ENCODE measurements around the gene MAMDC4. TPM values are rescaled to one million over a fixed set of nuclear protein-coding genes. Genes with fewer than 3 reads are reported as not detected.
A peak's percentile ranks its signal among the peaks of the same experiment; 100 is the strongest.
"Not testable (repeated sequence)": the region's sequence is repeated elsewhere in the genome, so short reads cannot be mapped to it uniquely, and the experiment has no call there.

The MAMDC4 gene
- total RNA-seq, 1 experiment from 2014 or later = 17.3 TPM

GRCh38 chr9:136841646-136842379 lies 10.3 kb upstream of the MAMDC4 start:
- peaks cover 29 to 39% of the 10 kb centered on the region in 2 experiments for H3K4me1 ChIP-seq (ENCODE audit: control insufficient read depth in 1 of 2, insufficient read depth in 2 of 2, low read length in 2 of 2)
- RAD21 ChIA-PET (ENCODE audit: low non-redundant PET in 1 of 2, low total read pairs in 2 of 2, uncharacterized antibody in 2 of 2, unreplicated experiment in 2 of 2); H4K20me1 ChIP-seq (ENCODE audit: insufficient read depth); H3K27me3 ChIP-seq (ENCODE audit: insufficient read depth, low read length); H3K36me3 ChIP-seq (ENCODE audit: control insufficient read depth in 1 of 2, insufficient read depth in 2 of 2, low read length in 2 of 2); H3K9me3 ChIP-seq (ENCODE audit: control insufficient read depth in 1 of 2, insufficient read depth in 1 of 2, low read depth in 1 of 2, low read length in 2 of 2); DNase-seq (ENCODE audit: low read depth, low spot score); BruUV-seq (replicated peaks); H2AFZ ChIP-seq (ENCODE audit: low read depth, low read length, poor library complexity, severe bottlenecking); H3K9me2 ChIP-seq (ENCODE audit: insufficient read depth); H3K9ac ChIP-seq (ENCODE audit: low read length); H3K79me2 ChIP-seq (ENCODE audit: insufficient read depth, low read length): not testable (repeated sequence)
- POLR2A ChIA-PET = interaction anchor here (0.9 kb wide), 1 partner anchor 56 kb away, joined by 5 read pairs; no protein-coding TSS in a partner anchor
- ATAC-seq = peak; percentile 23
- CTCF ChIA-PET = interaction anchor here (0.7 to 1.7 kb wide), 19 partner anchors 11 to 245 kb away, joined by 3 to 12 read pairs (median 3); partner anchors contain the start of genes FUT7, MAN1B1, NPDC1 and PAXX
- peak overlapping the region; percentile 70 for H3K27ac ChIP-seq (ENCODE audit: low read depth, low read length)
- H3K4me2 ChIP-seq (ENCODE audit: low read length) = peak overlapping the region; percentile 85
- intact Hi-C loops (cut with micrococcal nuclease) = loop anchor here (5.0 to 10.0 kb wide), 2 partner anchors 103 to 195 kb away; partner anchors contain the start of genes C8G and FBXW5
- peak overlapping the region in 1 of 2 experiments; percentile 57; a peak in 3 of 4 replicates for H3K4me3 ChIP-seq (replicated peaks in 1 of 2; ENCODE audit: low read depth in 1 of 2, low read length in 2 of 2)

- DNase-seq (ENCODE audit: low read depth, low spot score); H3K27me3 ChIP-seq (ENCODE audit: insufficient read depth, low read length); H4K20me1 ChIP-seq (ENCODE audit: insufficient read depth); BruUV-seq (replicated peaks); H3K79me2 ChIP-seq (ENCODE audit: insufficient read depth, low read length); H2AFZ ChIP-seq (ENCODE audit: low read depth, low read length, poor library complexity, severe bottlenecking); H3K36me3 ChIP-seq (ENCODE audit: control insufficient read depth in 1 of 2, insufficient read depth in 2 of 2, low read length in 2 of 2); H3K9me2 ChIP-seq (ENCODE audit: insufficient read depth); RAD21 ChIA-PET (ENCODE audit: low non-redundant PET in 1 of 2, low total read pairs in 2 of 2, uncharacterized antibody in 2 of 2, unreplicated experiment in 2 of 2); H3K9me3 ChIP-seq (ENCODE audit: control insufficient read depth in 1 of 2, insufficient read depth in 1 of 2, low read depth in 1 of 2, low read length in 2 of 2): not testable (repeated sequence)
- peak; percentile 63 for TF ChIP-seq TCF7L2 (IDR thresholded peaks at IDR 0.05; ENCODE audit: borderline replicate concordance, extremely low read depth, insufficient read depth, insufficient read length)
- TF ChIP-seq CTCF (IDR thresholded peaks at IDR 0.05 in 2 of 3, conservative IDR thresholded peaks at IDR 0.05 in 1 of 3; ENCODE audit: borderline replicate concordance in 1 of 3, insufficient read depth in 1 of 3, low read depth in 2 of 3, low read length in 2 of 3) = peak in 2 of 3 experiments; percentile 75 to 91; a peak in 4 of 6 replicates
- peak; percentile 9; the same call in 1 of the 2 replicates for TF ChIP-seq ZFX (IDR thresholded peaks at IDR 0.05)
- H3K4me2 ChIP-seq (ENCODE audit: low read length) = peak within 1 kb of the TSS; percentile 85
- ATAC-seq = peak; percentile 77
- intact Hi-C loops (cut with micrococcal nuclease) = loop anchor here (5.0 to 10.0 kb wide), 2 partner anchors 102 to 195 kb away; partner anchors contain the start of genes C8G and FBXW5
- H3K4me3 ChIP-seq (replicated peaks in 1 of 2; ENCODE audit: low read depth in 1 of 2, low read length in 2 of 2) = peak within 1 kb of the TSS; percentile 42 to 57
- ChIA-PET POLR2A (interaction anchor here (0.6 to 0.9 kb wide), 2 partner anchors 19 to 55 kb away, joined by 3 to 5 read pairs; no protein-coding TSS in a partner anchor), CTCF (interaction anchor here (0.7 to 1.7 kb wide), 21 partner anchors 11 to 244 kb away, joined by 3 to 12 read pairs (median 3); partner anchors contain the start of genes FUT7, MAN1B1, NPDC1 and PAXX)
- H3K27ac ChIP-seq (ENCODE audit: low read depth, low read length) = peak within 1 kb of the TSS; percentile 70
- peak within 1 kb of the TSS; percentile 45 for H3K9ac ChIP-seq (ENCODE audit: low read length)
- H3K4me1 ChIP-seq (ENCODE audit: control insufficient read depth in 1 of 2, insufficient read depth in 2 of 2, low read length in 2 of 2) = peaks cover 29 to 43% of the 10 kb centered on the region in 2 experiments
These were observed 9.7 kb upstream of the MAMDC4 start, which contains the start of gene AJM1 for GRCh38 chr9:136842380-136842948. Gene AJM1 (plus strand): TSS chr9:136842478. CDS start chr9:136844415, 1,937 bp downstream.

- intact Hi-C loops (cut with micrococcal nuclease) = loop anchor here (5.0 to 10.0 kb wide), 2 partner anchors 102 to 194 kb away; partner anchors contain the start of genes C8G and FBXW5
- Histone ChIP-seq H3K4me2 (ENCODE audit: low read length) (peak overlapping the region; percentile 68), H3K4me3 (replicated peaks in 1 of 2; ENCODE audit: low read depth in 1 of 2, low read length in 2 of 2) (peak overlapping the region; percentile 5 to 28; a peak in 3 of 4 replicates)
These were observed 8.9 kb upstream of the MAMDC4 start for GRCh38 chr9:136843159-136843800.

More at GRCh38 chr9:136843159-136843800, 8.9 kb upstream of the MAMDC4 start:
- H3K9me2 ChIP-seq (ENCODE audit: insufficient read depth); H3K79me2 ChIP-seq (ENCODE audit: insufficient read depth, low read length); H3K9me3 ChIP-seq (ENCODE audit: control insufficient read depth in 1 of 2, insufficient read depth in 1 of 2, low read depth in 1 of 2, low read length in 2 of 2); H4K20me1 ChIP-seq (ENCODE audit: insufficient read depth); BruUV-seq (replicated peaks); DNase-seq (ENCODE audit: low read depth, low spot score); H3K36me3 ChIP-seq (ENCODE audit: control insufficient read depth in 1 of 2, insufficient read depth in 2 of 2, low read length in 2 of 2); H2AFZ ChIP-seq (ENCODE audit: low read depth, low read length, poor library complexity, severe bottlenecking); RAD21 ChIA-PET (ENCODE audit: low non-redundant PET in 1 of 2, low total read pairs in 2 of 2, uncharacterized antibody in 2 of 2, unreplicated experiment in 2 of 2); H3K27me3 ChIP-seq (ENCODE audit: insufficient read depth, low read length): not testable (repeated sequence)
- 0 out of 2 replicates have a peak, but pooled peaks have one; percentile 2 for ATAC-seq
- Histone ChIP-seq H3K4me1 (ENCODE audit: control insufficient read depth in 1 of 2, insufficient read depth in 2 of 2, low read length in 2 of 2) (peaks cover 29 to 47% of the 10 kb centered on the region in 2 experiments), H3K27ac (ENCODE audit: low read depth, low read length) (peak overlapping the region; percentile 45; the same call in 1 of the 2 replicates), H3K9ac (ENCODE audit: low read length) (peak overlapping the region; percentile 45)
- ChIA-PET CTCF (interaction anchor here (0.7 to 1.7 kb wide), 8 partner anchors 15 to 192 kb away, joined by 3 to 12 read pairs (median 4); partner anchors contain the start of genes PAXX and TRAF2), POLR2A (interaction anchor here (0.6 kb wide), 1 partner anchor 18 kb away, joined by 3 read pairs; no protein-coding TSS in a partner anchor)
